Ramos (cell line): Measurements from ENCODE around the gene HACE1.

ENCODE experiments used
- in situ Hi-C: fragments of 300-500 bp; cut with MboI; formaldehyde crosslinking; loops from one replicate; pipeline ENCODE4 v1.14.3; 2022; ENCODE audit warnings: low sequenced_read_pairs; ENCODE audit not compliant: unreplicated experiment

HACE1 gene

DNA sequence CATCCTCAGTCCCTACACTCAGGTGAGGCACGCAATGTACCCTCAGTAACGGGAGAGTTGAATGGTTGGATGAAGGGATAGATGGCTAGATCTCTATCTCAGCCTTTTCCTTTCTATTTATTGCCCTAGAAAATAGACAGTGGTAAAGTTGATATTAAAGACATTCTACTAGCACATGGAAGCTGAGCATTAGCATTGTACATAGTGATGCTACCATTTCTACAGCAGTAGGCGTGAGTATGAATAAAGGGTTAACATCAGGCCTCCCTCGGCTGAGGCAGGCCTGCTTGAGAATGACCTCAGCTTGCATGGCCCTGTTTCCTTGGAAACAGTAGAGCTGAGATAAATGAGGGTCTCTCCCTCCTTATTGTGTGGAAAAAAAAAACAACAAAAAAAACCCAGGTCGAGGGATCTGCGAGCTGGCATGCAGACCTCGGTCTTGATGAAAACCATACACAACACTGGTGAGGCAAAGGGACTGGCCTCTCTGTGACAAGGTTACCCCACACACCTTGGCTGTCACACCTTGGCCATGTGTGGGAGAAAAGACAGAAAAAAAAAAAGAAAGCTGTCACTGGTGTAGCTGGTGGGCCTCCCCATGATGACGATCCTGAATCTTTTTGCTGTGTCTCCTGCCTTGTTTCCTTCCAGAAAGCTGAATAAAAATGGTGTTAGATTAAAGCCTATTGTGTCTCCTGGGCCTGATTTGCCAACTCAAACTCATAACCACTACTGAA, 160.0 kb downstream of the HACE1 start:
- in situ Hi-C loops = no loop called here

GRCh38 chr6:104698979-104699378, 160.7 kb downstream of the HACE1 start:
- in situ Hi-C loops = no loop called here

- in situ Hi-C loops = no loop called here
Observed at GRCh38 chr6:104692008-104692407, 167.7 kb downstream of the HACE1 start.

GRCh38 chr6:104689551-104690205, 170.0 kb downstream of the HACE1 start:
- in situ Hi-C loops = no loop called here

- in situ Hi-C loops = no loop called here
Observed at GRCh38 chr6:104688283-104688969, 171.3 kb downstream of the HACE1 start.

DNA sequence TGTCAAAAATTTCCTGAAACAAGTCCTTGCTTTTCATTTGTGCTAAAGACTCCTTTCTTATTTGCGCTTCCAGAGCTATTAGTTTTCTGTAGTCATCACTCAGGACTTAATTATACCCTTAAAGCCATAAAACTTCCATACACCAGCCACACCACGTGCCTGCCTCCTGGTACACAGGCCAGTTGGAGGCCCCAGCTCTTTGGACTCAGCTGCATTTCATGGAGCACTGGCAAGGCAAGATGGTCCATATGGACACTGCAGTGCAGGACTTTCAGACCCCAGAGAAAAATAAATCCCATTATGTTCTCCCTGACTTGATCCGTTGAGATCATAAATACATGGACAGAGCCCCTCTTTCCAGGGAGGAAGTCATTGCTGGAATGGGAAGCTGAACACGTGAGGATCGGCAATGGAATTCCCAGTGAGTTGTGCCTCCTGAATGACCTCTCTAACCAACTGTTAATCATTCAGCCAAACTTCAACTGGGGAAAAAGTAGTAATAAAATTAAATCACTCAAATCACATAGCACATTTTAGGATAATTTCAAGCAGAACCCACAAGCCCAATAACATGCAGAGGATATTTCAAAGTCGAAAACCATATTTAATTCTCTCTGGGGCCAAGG, 173.1 kb downstream of the HACE1 start:
- in situ Hi-C loops = no loop called here

- in situ Hi-C loops = no loop called here
Observed at GRCh38 chr6:104685871-104686549, 173.7 kb downstream of the HACE1 start.

GRCh38 chr6:104684911-104685415, 174.8 kb downstream of the HACE1 start:
- in situ Hi-C loops = no loop called here

- in situ Hi-C loops = no loop called here
Observed at GRCh38 chr6:104683809-104684208, 175.9 kb downstream of the HACE1 start.

GRCh38 chr6:104682722-104683643, 176.7 kb downstream of the HACE1 start:
- in situ Hi-C loops = no loop called here

DNA sequence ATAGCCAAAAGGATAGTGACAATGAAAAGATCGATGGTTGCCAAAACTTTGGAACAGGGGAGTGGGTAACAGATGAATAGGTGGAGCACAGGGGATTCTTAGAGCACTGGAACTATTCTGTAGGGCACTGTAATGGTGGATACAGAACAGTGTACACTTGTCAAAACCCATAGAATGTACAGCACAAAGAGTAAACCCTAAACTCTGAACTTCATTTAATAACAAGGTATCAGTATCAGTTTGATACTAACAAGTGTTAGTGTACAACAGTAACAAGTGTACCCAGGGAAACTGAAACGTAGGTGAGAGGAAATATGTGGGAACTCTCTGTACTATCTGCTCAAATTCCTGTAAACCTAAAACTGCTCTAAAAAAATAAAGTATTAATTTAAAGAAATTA, 179.2 kb downstream of the HACE1 start:
- in situ Hi-C loops = no loop called here

DNA sequence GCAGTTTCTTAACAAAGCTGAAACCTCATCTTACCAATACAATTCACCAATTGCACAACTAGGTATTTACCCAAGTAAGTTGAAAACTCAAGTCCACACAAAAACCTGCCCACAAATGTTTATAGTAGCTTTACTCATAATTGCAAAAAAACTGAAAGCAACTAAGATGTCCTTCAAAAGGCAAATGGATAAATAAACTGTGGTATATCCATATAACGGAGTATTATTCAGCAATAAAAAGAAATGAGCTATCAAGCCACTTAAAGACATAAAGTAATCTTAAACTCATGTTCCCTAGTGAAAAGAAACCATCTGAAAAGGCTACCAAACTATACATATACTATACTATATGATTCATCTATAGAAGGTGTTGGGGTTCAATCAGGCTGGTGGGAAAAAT, 179.7 kb downstream of the HACE1 start:
- in situ Hi-C loops = no loop called here
